Measurements from ENCODE around the gene PCNP. TPM values are rescaled to one million over a fixed set of nuclear protein-coding genes. Genes with fewer than 3 reads are reported as not detected.
"Not testable (repeated sequence)": the region's sequence is repeated elsewhere in the genome, so short reads cannot be mapped to it uniquely, and the experiment has no call there.

Gene PCNP
- total RNA-seq, 1 experiment from 2014 or later = 87.8 TPM

GRCh38 chr3:101591071-101591470 lies 17.1 kb downstream of the PCNP start:
- H3K4me1 ChIP-seq (replicated peaks) = no peaks in the 10 kb centered on the region
- no peak overlapping the region for H3K4me3 ChIP-seq
- no peaks in the 10 kb centered on the region for H3K9me3 ChIP-seq (replicated peaks)
- peaks cover 44% of the 10 kb centered on the region for H3K36me3 ChIP-seq
- H3K27ac ChIP-seq = no peak overlapping the region
- no peaks in the 10 kb centered on the region for H3K27me3 ChIP-seq (replicated peaks)
- DNase-seq (ENCODE audit: low read depth in 1 of 2, low spot score in 2 of 2) = no peak

DNA sequence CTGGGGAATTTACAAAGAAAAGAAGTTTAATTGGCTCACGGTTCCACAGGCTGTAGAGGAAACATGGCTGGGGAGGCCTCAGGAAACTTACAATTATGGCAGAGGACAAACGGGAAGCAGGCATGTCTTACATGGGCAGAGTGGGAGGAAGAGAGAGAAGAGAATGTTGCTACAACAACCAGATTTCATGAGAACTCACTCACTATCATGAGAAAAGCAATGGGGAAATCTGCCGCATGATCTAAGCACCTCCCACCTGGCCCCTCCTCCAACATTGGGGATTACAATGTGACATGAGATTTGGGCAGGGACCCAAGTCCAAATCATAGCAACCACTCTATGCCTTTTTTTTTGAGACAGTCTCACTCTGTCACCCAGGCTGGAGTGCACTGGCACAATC lies 28.8 kb downstream of the PCNP start:
- Histone ChIP-seq H3K27ac (no peak overlapping the region), H3K9me3 (replicated peaks) (no peaks in the 10 kb centered on the region), H3K4me3 (no peak overlapping the region), H3K4me1 (replicated peaks) (no peaks in the 10 kb centered on the region), H3K27me3 (replicated peaks) (no peaks in the 10 kb centered on the region), H3K36me3 (no peaks in the 10 kb centered on the region)
- no peak for DNase-seq (ENCODE audit: low read depth in 1 of 2, low spot score in 2 of 2)

- H3K4me1 ChIP-seq (replicated peaks) = no peaks in the 10 kb centered on the region
- no peak overlapping the region for H3K4me3 ChIP-seq
- DNase-seq (ENCODE audit: low read depth in 1 of 2, low spot score in 2 of 2) = no peak
- H3K9me3 ChIP-seq (replicated peaks) = no peaks in the 10 kb centered on the region
- no peaks in the 10 kb centered on the region for H3K27me3 ChIP-seq (replicated peaks)
- H3K36me3 ChIP-seq = no peaks in the 10 kb centered on the region
- H3K27ac ChIP-seq = no peak overlapping the region
Measured at GRCh38 chr3:101603184-101603583, 29.2 kb downstream of the PCNP start.

- not testable (repeated sequence) for H3K9me3 ChIP-seq (replicated peaks); H3K27me3 ChIP-seq (replicated peaks); H3K4me3 ChIP-seq; H3K36me3 ChIP-seq; DNase-seq (ENCODE audit: low read depth in 1 of 2, low spot score in 2 of 2); H3K4me1 ChIP-seq (replicated peaks); H3K27ac ChIP-seq
Measured at GRCh38 chr3:101605398-101605797, 31.4 kb downstream of the PCNP start.

GRCh38 chr3:101611023-101611422 lies 37.0 kb downstream of the PCNP start:
- no peak for DNase-seq (ENCODE audit: low read depth in 1 of 2, low spot score in 2 of 2)
- H3K27me3 ChIP-seq (replicated peaks) = no peaks in the 10 kb centered on the region
- H3K4me1 ChIP-seq (replicated peaks) = no peaks in the 10 kb centered on the region
- H3K4me3 ChIP-seq = no peak overlapping the region
- H3K9me3 ChIP-seq (replicated peaks) = no peaks in the 10 kb centered on the region
- no peaks in the 10 kb centered on the region for H3K36me3 ChIP-seq
- H3K27ac ChIP-seq = no peak overlapping the region

- H3K36me3 ChIP-seq; H3K4me1 ChIP-seq (replicated peaks); H3K4me3 ChIP-seq; H3K27me3 ChIP-seq (replicated peaks); DNase-seq (ENCODE audit: low read depth in 1 of 2, low spot score in 2 of 2); H3K27ac ChIP-seq; H3K9me3 ChIP-seq (replicated peaks): not testable (repeated sequence)
Measured at GRCh38 chr3:101613014-101613413, 39.0 kb downstream of the PCNP start.

DNA sequence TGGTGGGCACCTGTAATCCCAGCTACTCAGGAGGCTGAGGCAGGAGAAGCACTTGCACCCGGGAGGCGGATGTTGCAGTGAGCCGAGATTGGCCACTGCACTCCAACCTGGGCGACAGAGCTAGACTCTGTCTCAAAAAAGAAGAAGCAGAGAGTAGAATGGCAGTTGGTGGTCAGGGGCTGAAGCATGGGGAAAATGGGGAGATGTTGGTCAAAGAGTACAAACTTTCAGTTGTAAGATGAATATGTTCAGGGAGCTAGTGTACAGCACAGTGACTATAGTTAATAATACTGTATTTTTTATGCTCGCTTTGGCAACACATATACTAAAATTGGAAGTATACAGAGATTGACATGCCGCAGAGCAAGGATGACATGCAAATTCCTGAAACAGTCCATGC lies 41.5 kb downstream of the PCNP start:
- Histone ChIP-seq H3K27me3 (replicated peaks) (no peaks in the 10 kb centered on the region), H3K27ac (no peak overlapping the region), H3K36me3 (no peaks in the 10 kb centered on the region), H3K4me1 (replicated peaks) (no peaks in the 10 kb centered on the region), H3K9me3 (replicated peaks) (no peaks in the 10 kb centered on the region), H3K4me3 (no peak overlapping the region)
- no peak for DNase-seq (ENCODE audit: low read depth in 1 of 2, low spot score in 2 of 2)

GRCh38 chr3:101617478-101617877 lies 43.5 kb downstream of the PCNP start:
- no peak overlapping the region for H3K27ac ChIP-seq
- no peaks in the 10 kb centered on the region for H3K9me3 ChIP-seq (replicated peaks)
- peak in 1 of 2 experiments; percentile 12 for DNase-seq (ENCODE audit: low read depth in 1 of 2, low spot score in 2 of 2)
- no peak overlapping the region for H3K4me3 ChIP-seq
- H3K27me3 ChIP-seq (replicated peaks) = no peaks in the 10 kb centered on the region
- no peaks in the 10 kb centered on the region for H3K4me1 ChIP-seq (replicated peaks)
- no peaks in the 10 kb centered on the region for H3K36me3 ChIP-seq

- Histone ChIP-seq H3K27me3 (replicated peaks) (no peaks in the 10 kb centered on the region), H3K27ac (no peak overlapping the region), H3K9me3 (replicated peaks) (no peaks in the 10 kb centered on the region), H3K4me3 (no peak overlapping the region), H3K4me1 (replicated peaks) (no peaks in the 10 kb centered on the region), H3K36me3 (no peaks in the 10 kb centered on the region)
- no peak for DNase-seq (ENCODE audit: low read depth in 1 of 2, low spot score in 2 of 2)
Measured at GRCh38 chr3:101618726-101619125, 44.7 kb downstream of the PCNP start.

GRCh38 chr3:101619734-101620133 lies 45.8 kb downstream of the PCNP start:
- H3K27ac ChIP-seq = no peak overlapping the region
- H3K27me3 ChIP-seq (replicated peaks) = no peaks in the 10 kb centered on the region
- DNase-seq (ENCODE audit: low read depth in 1 of 2, low spot score in 2 of 2) = no peak
- H3K36me3 ChIP-seq = no peaks in the 10 kb centered on the region
- no peaks in the 10 kb centered on the region for H3K4me1 ChIP-seq (replicated peaks)
- H3K4me3 ChIP-seq = no peak overlapping the region
- H3K9me3 ChIP-seq (replicated peaks) = no peaks in the 10 kb centered on the region

GRCh38 chr3:101623656-101624055 lies 49.7 kb downstream of the PCNP start:
- H3K27me3 ChIP-seq (replicated peaks) = no peaks in the 10 kb centered on the region
- no peak overlapping the region for H3K4me3 ChIP-seq
- H3K9me3 ChIP-seq (replicated peaks) = no peaks in the 10 kb centered on the region
- no peak for DNase-seq (ENCODE audit: low read depth in 1 of 2, low spot score in 2 of 2)
- no peak overlapping the region for H3K27ac ChIP-seq
- no peaks in the 10 kb centered on the region for H3K36me3 ChIP-seq
- no peaks in the 10 kb centered on the region for H3K4me1 ChIP-seq (replicated peaks)

DNA sequence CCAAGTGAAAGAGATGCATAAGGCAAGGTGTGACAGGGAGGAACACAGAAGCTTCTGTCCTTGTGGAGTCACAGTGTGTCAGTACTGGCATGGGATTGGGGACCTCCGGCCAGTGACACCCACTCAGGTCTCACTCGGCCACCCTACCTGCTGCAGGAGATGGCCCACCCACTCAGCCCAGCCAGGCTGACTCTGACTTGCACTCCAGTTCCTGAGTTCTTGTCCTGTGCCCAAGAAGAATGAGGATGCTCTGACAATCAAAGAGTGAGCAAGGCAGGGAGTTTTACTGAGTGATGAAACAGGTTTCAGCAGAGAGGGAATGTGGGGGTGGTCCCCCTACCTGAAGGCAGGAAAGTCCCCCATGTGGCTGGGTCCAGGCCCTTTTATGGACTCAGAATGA lies 50.9 kb downstream of the PCNP start:
- DNase-seq (ENCODE audit: low read depth in 1 of 2, low spot score in 2 of 2) = no peak
- Histone ChIP-seq H3K27me3 (replicated peaks) (no peaks in the 10 kb centered on the region), H3K36me3 (no peaks in the 10 kb centered on the region), H3K9me3 (replicated peaks) (no peaks in the 10 kb centered on the region), H3K4me1 (replicated peaks) (no peaks in the 10 kb centered on the region), H3K4me3 (no peak overlapping the region), H3K27ac (no peak overlapping the region)

- DNase-seq (ENCODE audit: low read depth in 1 of 2, low spot score in 2 of 2) = no peak
- Histone ChIP-seq H3K9me3 (replicated peaks) (no peaks in the 10 kb centered on the region), H3K36me3 (no peaks in the 10 kb centered on the region), H3K27ac (no peak overlapping the region), H3K27me3 (replicated peaks) (no peaks in the 10 kb centered on the region), H3K4me3 (no peak overlapping the region), H3K4me1 (replicated peaks) (no peaks in the 10 kb centered on the region)
Measured at GRCh38 chr3:101625879-101626278, 51.9 kb downstream of the PCNP start.

DNA sequence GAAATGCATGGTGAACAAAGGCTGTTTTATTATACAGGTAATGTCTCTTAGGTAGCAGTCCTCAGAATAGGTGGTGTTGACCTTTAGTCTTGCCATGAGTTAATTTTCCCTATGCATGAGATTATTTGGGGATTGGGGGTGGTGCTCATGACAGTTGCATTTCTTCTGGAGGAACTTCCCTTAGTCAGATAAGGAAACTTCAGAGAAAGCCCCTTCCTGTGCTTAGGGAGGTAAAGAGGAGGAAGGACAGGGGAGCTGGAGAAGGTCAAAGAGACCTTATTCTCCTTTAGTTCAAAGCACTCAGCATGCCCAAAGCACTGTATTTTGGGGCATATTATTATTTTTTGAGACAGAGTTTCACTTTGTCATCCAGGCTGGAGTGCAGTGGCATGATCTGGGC lies 55.2 kb downstream of the PCNP start:
- H3K4me1 ChIP-seq (replicated peaks) = no peaks in the 10 kb centered on the region
- no peak for DNase-seq (ENCODE audit: low read depth in 1 of 2, low spot score in 2 of 2)
- no peaks in the 10 kb centered on the region for H3K27me3 ChIP-seq (replicated peaks)
- no peak overlapping the region for H3K4me3 ChIP-seq
- H3K9me3 ChIP-seq (replicated peaks) = no peaks in the 10 kb centered on the region
- no peak overlapping the region for H3K27ac ChIP-seq
- no peaks in the 10 kb centered on the region for H3K36me3 ChIP-seq

DNA sequence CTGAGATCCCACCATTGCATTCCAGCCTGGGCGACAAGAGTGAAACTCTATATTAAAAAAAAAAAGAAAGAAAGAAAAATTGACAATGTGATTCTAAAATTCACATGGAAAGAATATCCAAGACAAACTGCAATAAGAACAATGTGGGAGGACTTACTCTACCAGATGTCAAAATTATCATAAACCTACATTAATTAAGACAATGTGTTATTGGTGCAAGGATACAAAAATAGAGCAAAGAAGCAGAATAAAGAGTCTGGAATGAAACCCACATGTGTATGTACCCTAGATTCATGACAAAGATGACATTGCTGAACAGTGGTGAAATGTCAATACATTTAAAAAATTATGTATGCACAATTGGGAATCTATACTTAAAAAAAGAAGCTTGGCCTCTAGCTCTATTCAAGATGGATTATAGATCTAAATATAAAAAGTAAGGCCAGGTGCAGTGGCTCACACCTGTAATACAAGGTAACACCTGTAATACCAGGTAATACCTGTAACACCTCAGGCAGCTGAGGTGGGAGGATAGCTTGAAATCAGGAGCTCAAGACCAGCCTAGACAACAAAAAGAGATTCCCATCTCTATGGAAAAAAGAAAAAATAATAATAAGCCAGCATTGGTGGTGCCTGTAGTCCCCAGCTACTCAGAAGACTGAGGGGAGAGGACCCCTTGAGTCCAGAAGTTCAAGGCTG lies 57.3 kb downstream of the PCNP start:
- H3K4me3 ChIP-seq = no peak overlapping the region
- no peak for DNase-seq (ENCODE audit: low read depth in 1 of 2, low spot score in 2 of 2)
- no peaks in the 10 kb centered on the region for H3K27me3 ChIP-seq (replicated peaks)
- H3K9me3 ChIP-seq (replicated peaks) = no peaks in the 10 kb centered on the region
- no peak overlapping the region for H3K27ac ChIP-seq
- H3K4me1 ChIP-seq (replicated peaks) = no peaks in the 10 kb centered on the region
- no peaks in the 10 kb centered on the region for H3K36me3 ChIP-seq

All from SJSA1 (cell line).